WTC11 (cell line): ENCODE results near the gene SGMS1. TPM values are rescaled to one million over a fixed set of nuclear protein-coding genes. Genes with fewer than 3 reads are reported as not detected.
"Not testable (repeated sequence)": the region's sequence is repeated elsewhere in the genome, so short reads cannot be mapped to it uniquely, and the experiment has no call there.

Source experiments
- ATAC-seq: fragments of 200-7000 bp; cut with Tn5 transposase; 2 replicates; pipeline ENCODE4 v1.10.0; 2021; ENCODE audit warnings: mild to moderate bottlenecking, moderate library complexity
- CTCF ChIA-PET: fragments of 300-600 bp; sonication (Branson Sonifier 250); formaldehyde crosslinking; loops from one replicate; lab custom pipeline; 2021; ENCODE audit warnings: antibody characterized with exemption; lab: Charles Lee
- POLR2A ChIA-PET: fragments of 350-600 bp; sonication (Branson Sonifier 250); formaldehyde crosslinking; loops from one replicate; lab custom pipeline; 2021; ENCODE audit warnings: antibody characterized with exemption; lab: Charles Lee
- DNase-seq: peaks from one replicate; pipeline ENCODE4 v3.0.0; 2021; ENCODE audit warnings: low spot score
- H3K27ac Mint-ChIP-seq: 2 replicates; pipeline ENCODE4 v1.8.0; 2021; ENCODE audit warnings: mixed read lengths
- H3K27me3 Mint-ChIP-seq: 2 replicates; pipeline ENCODE4 v1.8.0; 2021; ENCODE audit warnings: low read depth, mild to moderate bottlenecking, moderate library complexity, mixed read lengths
- H3K36me3 Mint-ChIP-seq: 2 replicates; pipeline ENCODE4 v1.8.0; 2021; ENCODE audit warnings: mixed read lengths
- H3K4me1 Mint-ChIP-seq: 2 replicates; pipeline ENCODE4 v1.8.0; 2022; ENCODE audit warnings: mixed read lengths
- H3K4me3 Mint-ChIP-seq: 2 replicates; pipeline ENCODE4 v1.8.0; 2021; ENCODE audit warnings: mild to moderate bottlenecking, moderate library complexity, mixed read lengths
- H3K9me3 Mint-ChIP-seq: 2 replicates; pipeline ENCODE4 v1.8.0; 2021; ENCODE audit warnings: mixed read lengths
- CBFB ChIP-seq: sonication (generic); formaldehyde crosslinking; IDR thresholded peaks from 2 replicates; pipeline ENCODE4 v1.8.1; 2022; ENCODE audit warnings: mild to moderate bottlenecking, low read depth, missing genetic modification reagents
- ELF4 ChIP-seq: sonication (generic); formaldehyde crosslinking; IDR thresholded peaks from 2 replicates; pipeline ENCODE4 v1.8.1; 2022; ENCODE audit warnings: low read depth, mild to moderate bottlenecking, moderate library complexity, missing genetic modification reagents
- FOXP1 ChIP-seq: sonication (generic); formaldehyde crosslinking; IDR thresholded peaks from 2 replicates; pipeline ENCODE4 v1.8.0; 2022; ENCODE audit warnings: missing genetic modification reagents, mild to moderate bottlenecking, moderate library complexity, borderline replicate concordance
- GABPB1 ChIP-seq: sonication (generic); formaldehyde crosslinking; IDR thresholded peaks from 2 replicates; pipeline ENCODE4 v1.8.1; 2023; ENCODE audit warnings: mild to moderate bottlenecking, missing genetic modification reagents
- GRHL2 ChIP-seq: fragments of 250-450 bp; sonication (Bioruptor Pico); IDR thresholded peaks from 2 replicates; pipeline ENCODE4 v1.8.0; 2022; ENCODE audit warnings: mild to moderate bottlenecking, moderate library complexity; ENCODE audit not compliant: insufficient replicate concordance, severe bottlenecking
- IRF2 ChIP-seq: sonication (generic); formaldehyde crosslinking; IDR thresholded peaks from 2 replicates; pipeline ENCODE4 v1.8.0; 2022; ENCODE audit warnings: low read depth, missing genetic modification reagents, borderline replicate concordance
- NFE2L1 ChIP-seq: sonication (generic); formaldehyde crosslinking; IDR thresholded peaks from 2 replicates; pipeline ENCODE4 v1.8.1; 2023; ENCODE audit warnings: missing genetic modification reagents
- OVOL2 ChIP-seq: fragments of 250-450 bp; sonication (Bioruptor Pico); IDR thresholded peaks from 2 replicates; pipeline ENCODE4 v1.9.0; 2021; ENCODE audit warnings: mild to moderate bottlenecking, borderline replicate concordance
- SOX15 ChIP-seq: fragments of 250-450 bp; sonication (Bioruptor Pico); IDR thresholded peaks from 2 replicates; pipeline ENCODE4 v1.9.0; 2021; ENCODE audit warnings: mild to moderate bottlenecking
- TCF7 ChIP-seq: sonication (generic); formaldehyde crosslinking; IDR thresholded peaks from 2 replicates; pipeline ENCODE4 v1.8.0; 2022; ENCODE audit warnings: mild to moderate bottlenecking, low read depth, missing genetic modification reagents, moderate library complexity
- ZNF138 ChIP-seq: sonication (generic); formaldehyde crosslinking; conservative IDR thresholded peaks from 2 replicates; pipeline ENCODE4 v1.8.1; 2022; ENCODE audit warnings: mild to moderate bottlenecking, moderate library complexity, missing genetic modification reagents
- ZNF317 ChIP-seq: sonication (generic); formaldehyde crosslinking; IDR thresholded peaks from 2 replicates; pipeline ENCODE4 v1.8.1; 2023; ENCODE audit warnings: low read depth, mild to moderate bottlenecking, moderate library complexity, missing genetic modification reagents, borderline replicate concordance
- ZNF416 ChIP-seq: fragments of 250-450 bp; sonication (Bioruptor Pico); IDR thresholded peaks from 2 replicates; pipeline ENCODE4 v1.9.0; 2021; ENCODE audit warnings: mild to moderate bottlenecking, inconsistent platforms
- ZNF423 ChIP-seq: fragments of 250-450 bp; sonication (Bioruptor Pico); IDR thresholded peaks from 2 replicates; pipeline ENCODE4 v2.1.2; 2022; ENCODE audit warnings: mild to moderate bottlenecking, moderate library complexity
- total RNA-seq: library from RNA; stranded (reverse); gene quantifications from 3 replicates; pipeline ENCODE4 v1.2.3, GENCODE V29; 2021
- TF ChIP-seq, protein P1 (sequence below): sonication (generic); formaldehyde crosslinking; IDR thresholded peaks from 2 replicates; pipeline ENCODE4 v1.8.0; 2023; ENCODE audit warnings: missing genetic modification reagents, mild to moderate bottlenecking, borderline replicate concordance
- TF ChIP-seq, protein P2 (sequence below): sonication (generic); formaldehyde crosslinking; IDR thresholded peaks from 2 replicates; pipeline ENCODE4 v1.8.1; 2022; ENCODE audit warnings: low read depth, mild to moderate bottlenecking, moderate library complexity, missing genetic modification reagents, borderline replicate concordance
- TF ChIP-seq, protein P3 (sequence below): sonication (generic); formaldehyde crosslinking; IDR thresholded peaks from 2 replicates; pipeline ENCODE4 v1.8.1; 2022; ENCODE audit warnings: missing genetic modification reagents, borderline replicate concordance
- TF ChIP-seq, protein P4 (sequence below): sonication (generic); formaldehyde crosslinking; IDR thresholded peaks from 2 replicates; pipeline ENCODE4 v1.8.1; 2023; ENCODE audit warnings: mild to moderate bottlenecking, missing genetic modification reagents, borderline replicate concordance

Gene SGMS1
- total RNA-seq, 1 experiment from 2014 or later = 13.2 TPM

DNA sequence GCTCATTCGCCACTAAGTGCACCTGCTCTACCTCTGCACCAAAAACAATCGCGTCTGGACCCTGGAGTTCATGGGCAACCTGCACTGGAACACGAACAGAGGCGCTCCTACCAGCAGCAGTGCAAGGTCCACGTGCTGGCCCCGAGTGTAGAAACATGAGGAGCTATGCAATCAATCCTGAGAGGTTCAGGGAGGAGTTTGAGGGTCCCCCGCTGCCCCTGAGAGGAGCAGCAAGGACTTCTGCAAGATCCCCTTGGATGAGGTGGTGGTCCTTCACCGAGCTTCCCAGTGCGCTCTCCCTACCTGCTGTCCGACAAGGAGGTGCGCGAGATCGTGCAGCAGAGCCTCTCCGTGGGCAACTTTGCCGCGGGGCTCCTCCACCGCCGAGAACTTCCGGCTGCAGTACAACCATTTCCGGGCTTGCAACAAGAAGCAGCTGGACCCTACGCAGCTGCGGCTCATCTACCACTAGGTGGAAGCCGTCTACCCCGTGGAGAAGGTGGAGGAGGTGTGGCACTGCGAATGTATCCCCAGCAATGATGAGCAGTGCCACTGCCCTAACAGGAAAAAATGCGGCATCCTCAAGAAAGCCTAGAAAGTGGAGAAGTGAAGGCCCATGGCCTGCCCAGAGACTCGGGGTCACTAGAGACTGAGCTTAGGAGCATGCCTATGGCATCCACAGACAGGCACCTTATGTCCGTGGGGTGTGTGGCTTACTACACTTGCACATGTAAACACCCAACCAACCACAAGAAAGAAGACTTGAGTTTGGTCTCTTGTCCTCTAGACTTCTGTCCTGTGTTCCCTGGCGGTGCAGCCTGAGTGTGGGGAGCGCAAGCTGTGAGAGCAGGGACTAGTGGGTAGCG lies 36.3 kb upstream of the SGMS1 start:
- CTCF ChIA-PET = interaction anchor here (0.6 to 1.2 kb wide), 4 partner anchors 9 to 884 kb away, joined by 3 to 5 read pairs (median 4); no protein-coding TSS in a partner anchor
- 0 out of 2 replicates have a peak, but pooled peaks have one; percentile 21 for TF ChIP-seq GABPB1
- H3K36me3 Mint-ChIP-seq, H3K4me1 Mint-ChIP-seq, H3K9me3 Mint-ChIP-seq, H3K4me3 Mint-ChIP-seq, POLR2A ChIA-PET, H3K27me3 Mint-ChIP-seq, DNase-seq, H3K27ac Mint-ChIP-seq: not testable (repeated sequence)
- ATAC-seq = peak; percentile 92

DNA sequence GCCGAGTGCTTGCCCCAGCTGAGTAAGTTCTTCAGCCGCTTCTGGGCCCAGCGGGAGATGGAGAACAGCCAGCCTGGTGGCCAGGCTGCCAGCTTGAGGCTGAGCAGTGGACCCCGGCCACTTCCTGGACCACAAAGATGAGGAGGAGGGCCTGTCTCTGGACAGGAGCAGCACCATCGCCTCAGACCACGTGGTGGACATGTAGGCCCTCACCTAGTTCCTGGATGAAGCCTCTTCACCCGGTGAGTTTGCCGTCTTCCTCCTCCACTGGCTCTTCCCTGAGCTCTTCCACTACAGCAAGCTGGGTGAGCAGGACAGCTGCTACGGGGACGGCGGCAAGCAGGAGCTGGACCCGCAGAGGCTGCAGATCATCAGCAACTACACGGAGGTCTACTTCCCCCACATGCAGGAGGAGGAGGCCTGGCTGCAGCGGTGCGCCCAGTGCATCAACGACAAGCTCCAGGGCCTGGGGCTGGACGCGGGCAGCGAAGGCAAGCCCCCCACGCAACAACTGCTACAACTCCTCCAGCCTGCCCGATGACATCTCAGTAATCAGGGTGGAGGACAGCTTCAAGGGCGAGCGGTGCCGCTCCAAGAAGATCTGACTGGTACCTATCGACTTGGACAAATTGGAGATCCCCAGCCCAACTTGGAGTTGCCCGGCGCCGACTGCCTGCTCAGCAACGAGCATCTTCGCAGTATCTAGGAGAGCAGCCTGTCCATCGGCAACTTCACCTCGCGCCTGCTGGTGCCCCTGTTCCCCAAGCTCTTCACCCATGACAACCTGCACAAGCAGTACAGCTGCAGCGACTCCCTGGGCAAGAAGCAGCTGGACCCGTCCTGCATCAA lies 35.5 kb upstream of the SGMS1 start:
- H3K27me3 Mint-ChIP-seq, H3K4me1 Mint-ChIP-seq, DNase-seq, H3K4me3 Mint-ChIP-seq, H3K36me3 Mint-ChIP-seq, ATAC-seq, H3K9me3 Mint-ChIP-seq, H3K27ac Mint-ChIP-seq, POLR2A ChIA-PET: not testable (repeated sequence)
- CTCF ChIA-PET = interaction anchor here (0.6 to 1.2 kb wide), 3 partner anchors 10 to 34 kb away, joined by 3 to 5 read pairs (median 3); no protein-coding TSS in a partner anchor

DNA sequence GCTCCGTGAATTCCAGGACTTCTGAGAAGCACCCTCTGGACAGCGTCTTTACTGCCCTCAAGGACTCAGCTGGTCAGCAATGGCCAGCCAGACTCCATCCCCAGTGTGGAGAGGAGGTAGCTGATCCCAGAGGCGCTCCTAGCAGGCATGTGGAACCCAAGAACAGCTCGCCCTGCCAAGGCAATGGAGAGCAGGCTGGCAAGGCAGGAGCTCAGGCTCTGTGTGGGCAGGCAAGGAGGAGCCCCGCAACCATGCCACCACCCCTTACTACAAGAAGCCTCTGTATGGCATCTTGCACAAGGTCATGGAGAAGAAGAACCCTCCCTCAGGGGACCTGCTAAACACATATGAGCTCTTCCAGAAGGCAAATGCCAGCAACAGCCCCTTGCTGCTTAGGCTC lies 34.4 kb upstream of the SGMS1 start:
- Mint-ChIP-seq H3K9me3 (no peaks in the 10 kb centered on the region), H3K4me3 (no peak overlapping the region), H3K36me3 (no peaks in the 10 kb centered on the region), H3K27ac (no peak overlapping the region), H3K27me3 (peaks cover 4% of the 10 kb centered on the region; the same call in 1 of the 2 replicates), H3K4me1 (peaks cover 7% of the 10 kb centered on the region)
- ATAC-seq = no peak
- POLR2A ChIA-PET = no interaction called here
- CTCF ChIA-PET = interaction anchor here (1.0 kb wide), 1 partner anchor 11 kb away, joined by 3 read pairs; no protein-coding TSS in a partner anchor
- no peak for DNase-seq
- TF ChIP-seq, protein P1, sequence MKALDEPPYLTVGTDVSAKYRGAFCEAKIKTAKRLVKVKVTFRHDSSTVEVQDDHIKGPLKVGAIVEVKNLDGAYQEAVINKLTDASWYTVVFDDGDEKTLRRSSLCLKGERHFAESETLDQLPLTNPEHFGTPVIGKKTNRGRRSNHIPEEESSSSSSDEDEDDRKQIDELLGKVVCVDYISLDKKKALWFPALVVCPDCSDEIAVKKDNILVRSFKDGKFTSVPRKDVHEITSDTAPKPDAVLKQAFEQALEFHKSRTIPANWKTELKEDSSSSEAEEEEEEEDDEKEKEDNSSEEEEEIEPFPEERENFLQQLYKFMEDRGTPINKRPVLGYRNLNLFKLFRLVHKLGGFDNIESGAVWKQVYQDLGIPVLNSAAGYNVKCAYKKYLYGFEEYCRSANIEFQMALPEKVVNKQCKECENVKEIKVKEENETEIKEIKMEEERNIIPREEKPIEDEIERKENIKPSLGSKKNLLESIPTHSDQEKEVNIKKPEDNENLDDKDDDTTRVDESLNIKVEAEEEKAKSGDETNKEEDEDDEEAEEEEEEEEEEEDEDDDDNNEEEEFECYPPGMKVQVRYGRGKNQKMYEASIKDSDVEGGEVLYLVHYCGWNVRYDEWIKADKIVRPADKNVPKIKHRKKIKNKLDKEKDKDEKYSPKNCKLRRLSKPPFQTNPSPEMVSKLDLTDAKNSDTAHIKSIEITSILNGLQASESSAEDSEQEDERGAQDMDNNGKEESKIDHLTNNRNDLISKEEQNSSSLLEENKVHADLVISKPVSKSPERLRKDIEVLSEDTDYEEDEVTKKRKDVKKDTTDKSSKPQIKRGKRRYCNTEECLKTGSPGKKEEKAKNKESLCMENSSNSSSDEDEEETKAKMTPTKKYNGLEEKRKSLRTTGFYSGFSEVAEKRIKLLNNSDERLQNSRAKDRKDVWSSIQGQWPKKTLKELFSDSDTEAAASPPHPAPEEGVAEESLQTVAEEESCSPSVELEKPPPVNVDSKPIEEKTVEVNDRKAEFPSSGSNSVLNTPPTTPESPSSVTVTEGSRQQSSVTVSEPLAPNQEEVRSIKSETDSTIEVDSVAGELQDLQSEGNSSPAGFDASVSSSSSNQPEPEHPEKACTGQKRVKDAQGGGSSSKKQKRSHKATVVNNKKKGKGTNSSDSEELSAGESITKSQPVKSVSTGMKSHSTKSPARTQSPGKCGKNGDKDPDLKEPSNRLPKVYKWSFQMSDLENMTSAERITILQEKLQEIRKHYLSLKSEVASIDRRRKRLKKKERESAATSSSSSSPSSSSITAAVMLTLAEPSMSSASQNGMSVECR = no peak
- TF ChIP-seq NFE2L1 (CRISPR knock-in tag) (no peak), CBFB (CRISPR knock-in tag) (no peak), ELF4 (CRISPR knock-in tag) (no peak), FOXP1 (no peak), GRHL2 (no peak), ZNF416 (no peak), TCF7 (no peak), ZNF317 (CRISPR knock-in tag) (no peak), OVOL2 (CRISPR knock-in tag) (no peak), ZNF138 (no peak), SOX15 (no peak), ZNF423 (CRISPR knock-in tag) (no peak), IRF2 (CRISPR knock-in tag) (no peak)
- TF ChIP-seq, protein P2, sequence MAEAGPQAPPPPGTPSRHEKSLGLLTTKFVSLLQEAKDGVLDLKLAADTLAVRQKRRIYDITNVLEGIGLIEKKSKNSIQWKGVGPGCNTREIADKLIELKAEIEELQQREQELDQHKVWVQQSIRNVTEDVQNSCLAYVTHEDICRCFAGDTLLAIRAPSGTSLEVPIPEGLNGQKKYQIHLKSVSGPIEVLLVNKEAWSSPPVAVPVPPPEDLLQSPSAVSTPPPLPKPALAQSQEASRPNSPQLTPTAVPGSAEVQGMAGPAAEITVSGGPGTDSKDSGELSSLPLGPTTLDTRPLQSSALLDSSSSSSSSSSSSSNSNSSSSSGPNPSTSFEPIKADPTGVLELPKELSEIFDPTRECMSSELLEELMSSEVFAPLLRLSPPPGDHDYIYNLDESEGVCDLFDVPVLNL = no peak
- TF ChIP-seq, protein P3, sequence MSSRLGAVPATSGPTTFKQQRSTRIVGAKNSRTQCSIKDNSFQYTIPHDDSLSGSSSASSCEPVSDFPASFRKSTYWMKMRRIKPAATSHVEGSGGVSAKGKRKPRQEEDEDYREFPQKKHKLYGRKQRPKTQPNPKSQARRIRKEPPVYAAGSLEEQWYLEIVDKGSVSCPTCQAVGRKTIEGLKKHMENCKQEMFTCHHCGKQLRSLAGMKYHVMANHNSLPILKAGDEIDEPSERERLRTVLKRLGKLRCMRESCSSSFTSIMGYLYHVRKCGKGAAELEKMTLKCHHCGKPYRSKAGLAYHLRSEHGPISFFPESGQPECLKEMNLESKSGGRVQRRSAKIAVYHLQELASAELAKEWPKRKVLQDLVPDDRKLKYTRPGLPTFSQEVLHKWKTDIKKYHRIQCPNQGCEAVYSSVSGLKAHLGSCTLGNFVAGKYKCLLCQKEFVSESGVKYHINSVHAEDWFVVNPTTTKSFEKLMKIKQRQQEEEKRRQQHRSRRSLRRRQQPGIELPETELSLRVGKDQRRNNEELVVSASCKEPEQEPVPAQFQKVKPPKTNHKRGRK (CRISPR knock-in tag) = no peak
- TF ChIP-seq, protein P4, sequence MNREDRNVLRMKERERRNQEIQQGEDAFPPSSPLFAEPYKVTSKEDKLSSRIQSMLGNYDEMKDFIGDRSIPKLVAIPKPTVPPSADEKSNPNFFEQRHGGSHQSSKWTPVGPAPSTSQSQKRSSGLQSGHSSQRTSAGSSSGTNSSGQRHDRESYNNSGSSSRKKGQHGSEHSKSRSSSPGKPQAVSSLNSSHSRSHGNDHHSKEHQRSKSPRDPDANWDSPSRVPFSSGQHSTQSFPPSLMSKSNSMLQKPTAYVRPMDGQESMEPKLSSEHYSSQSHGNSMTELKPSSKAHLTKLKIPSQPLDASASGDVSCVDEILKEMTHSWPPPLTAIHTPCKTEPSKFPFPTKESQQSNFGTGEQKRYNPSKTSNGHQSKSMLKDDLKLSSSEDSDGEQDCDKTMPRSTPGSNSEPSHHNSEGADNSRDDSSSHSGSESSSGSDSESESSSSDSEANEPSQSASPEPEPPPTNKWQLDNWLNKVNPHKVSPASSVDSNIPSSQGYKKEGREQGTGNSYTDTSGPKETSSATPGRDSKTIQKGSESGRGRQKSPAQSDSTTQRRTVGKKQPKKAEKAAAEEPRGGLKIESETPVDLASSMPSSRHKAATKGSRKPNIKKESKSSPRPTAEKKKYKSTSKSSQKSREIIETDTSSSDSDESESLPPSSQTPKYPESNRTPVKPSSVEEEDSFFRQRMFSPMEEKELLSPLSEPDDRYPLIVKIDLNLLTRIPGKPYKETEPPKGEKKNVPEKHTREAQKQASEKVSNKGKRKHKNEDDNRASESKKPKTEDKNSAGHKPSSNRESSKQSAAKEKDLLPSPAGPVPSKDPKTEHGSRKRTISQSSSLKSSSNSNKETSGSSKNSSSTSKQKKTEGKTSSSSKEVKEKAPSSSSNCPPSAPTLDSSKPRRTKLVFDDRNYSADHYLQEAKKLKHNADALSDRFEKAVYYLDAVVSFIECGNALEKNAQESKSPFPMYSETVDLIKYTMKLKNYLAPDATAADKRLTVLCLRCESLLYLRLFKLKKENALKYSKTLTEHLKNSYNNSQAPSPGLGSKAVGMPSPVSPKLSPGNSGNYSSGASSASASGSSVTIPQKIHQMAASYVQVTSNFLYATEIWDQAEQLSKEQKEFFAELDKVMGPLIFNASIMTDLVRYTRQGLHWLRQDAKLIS (CRISPR knock-in tag) = no peak
